ENCODE results near the gene ERFE.

- no peak for TF ChIP-seq ARNT (IDR thresholded peaks at IDR 0.05)
- TF ChIP-seq LEF1 (IDR thresholded peaks at IDR 0.05; ENCODE audit: borderline replicate concordance) = no peak
- TF ChIP-seq L3MBTL2 (conservative IDR thresholded peaks at IDR 0.05) = no peak
- no peak for TF ChIP-seq FOXA1 (IDR thresholded peaks at IDR 0.05)
- TF ChIP-seq NFRKB (IDR thresholded peaks at IDR 0.05) = no peak
- no peak for TF ChIP-seq BHLHE40 (IDR thresholded peaks at IDR 0.05; ENCODE audit: borderline replicate concordance)
- no peak for TF ChIP-seq SUZ12 (IDR thresholded peaks at IDR 0.05)
- TF ChIP-seq SP1 (IDR thresholded peaks at IDR 0.05) = no peak
- TF ChIP-seq PKNOX1 (IDR thresholded peaks at IDR 0.05) = no peak
- TF ChIP-seq ZNF384 (IDR thresholded peaks at IDR 0.05) = no peak
- TF ChIP-seq FOXM1 (IDR thresholded peaks at IDR 0.05; ENCODE audit: borderline replicate concordance) = no peak
- no peak for TF ChIP-seq ELF4 (IDR thresholded peaks at IDR 0.05)
Measured at GRCh38 chr2:238145851-238146250, 12.9 kb upstream of the ERFE start.

All from HEK293T (cell line).